MM.1S (cell line): ENCODE measurements around the gene MFAP1.

Experiments
- CTCF ChIP-seq: fragments of 300-600 bp; sonication (generic); IDR thresholded peaks from 2 replicates; pipeline ENCODE4 v1.5.1; 2016; ENCODE audit warnings: antibody characterized with exemption, low read length, mixed read lengths
- EZH2 ChIP-seq: fragments of 300-600 bp; sonication (generic); optimal IDR thresholded peaks from 2 replicates; pipeline ENCODE3; 2017; ENCODE audit warnings: low read depth, mild to moderate bottlenecking, antibody characterized with exemption, low read length, mixed read lengths

- TF ChIP-seq EZH2 (no peak), CTCF (no peak)
These were observed 50.4 kb downstream of the MFAP1 start for GRCh38 chr15:43774062-43774461.
